CD4-positive, alpha-beta T cell treated with Interleukin-2 at 100 ng/mL for 4 hours (primary cell): Measurements from ENCODE around the gene ALDH3A2.
A peak's percentile ranks its signal among the peaks of the same experiment; 100 is the strongest.

ENCODE experiments used
- DNase-seq: peaks from one replicate; pipeline ENCODE4 v3.0.0-alpha.2; 2020; ENCODE audit warnings: low spot score

Gene ALDH3A2

GRCh38 chr17:19714542-19715411 is 66.2 kb downstream of the ALDH3A2 start:
- DNase-seq = no peak

GRCh38 chr17:19716108-19717030 is 67.8 kb downstream of the ALDH3A2 start, which contains the start of gene SLC47A2:
Gene SLC47A2, minus strand, starts transcription at chr17:19716584. Its CDS starts 29 bp downstream, at chr17:19716555.
- no peak for DNase-seq

GRCh38 chr17:19717031-19717360 is 68.4 kb downstream of the ALDH3A2 start:
- DNase-seq = no peak

GRCh38 chr17:19717411-19717908 is 68.9 kb downstream of the ALDH3A2 start:
- DNase-seq = no peak

- no peak for DNase-seq
These were observed 69.6 kb downstream of the ALDH3A2 start for GRCh38 chr17:19718041-19718612.

GRCh38 chr17:19718613-19719354 is 70.2 kb downstream of the ALDH3A2 start:
- DNase-seq = no peak

- DNase-seq = no peak
These were observed 71.0 kb downstream of the ALDH3A2 start for GRCh38 chr17:19719355-19720209.

- no peak for DNase-seq
These were observed 71.6 kb downstream of the ALDH3A2 start for GRCh38 chr17:19720210-19720475.

- no peak for DNase-seq
These were observed 72.3 kb downstream of the ALDH3A2 start for GRCh38 chr17:19720631-19721426.

- DNase-seq = no peak
These were observed 75.4 kb downstream of the ALDH3A2 start for GRCh38 chr17:19723964-19724363.

GRCh38 chr17:19724501-19725420 is 76.2 kb downstream of the ALDH3A2 start:
- peak; percentile 43 for DNase-seq

GRCh38 chr17:19725486-19725885 is 76.9 kb downstream of the ALDH3A2 start:
- no peak for DNase-seq

GRCh38 chr17:19726631-19727376 is 78.3 kb downstream of the ALDH3A2 start:
- no peak for DNase-seq
